Activated B cell treated with CpG ODN at 0.5 μM for 24 hours (primary cell): ENCODE data around the gene SRBD1. TPM values are rescaled to one million over a fixed set of nuclear protein-coding genes. Genes with fewer than 3 reads are reported as not detected.

Source experiments
- ATAC-seq: fragments of 200-7000 bp; cut with Tn5 transposase; one replicate; pipeline ENCODE4 v1.10.0; 2021; ENCODE audit warnings: low read depth, mild to moderate bottlenecking, moderate library complexity
- CTCF ChIA-PET: fragments of 350-600 bp; sonication (Branson Sonifier 250); formaldehyde crosslinking; loops from one replicate; lab custom pipeline; 2021; ENCODE audit warnings: antibody characterized with exemption; lab: Charles Lee
- POLR2A ChIA-PET: fragments of 350-600 bp; sonication (Branson Sonifier 250); formaldehyde crosslinking; loops from one replicate; lab custom pipeline; 2021; ENCODE audit warnings: antibody characterized with exemption; lab: Charles Lee
- DNase-seq: peaks from one replicate; pipeline ENCODE4 v3.0.0; 2022
- H3K27ac Mint-ChIP-seq: one replicate; pipeline ENCODE4 v1.8.0; 2020; ENCODE audit warnings: mixed read lengths
- H3K27me3 Mint-ChIP-seq: one replicate; pipeline ENCODE4 v1.8.0; 2021; ENCODE audit warnings: mixed read lengths
- H3K36me3 Mint-ChIP-seq: one replicate; pipeline ENCODE4 v1.8.0; 2021; ENCODE audit warnings: low read depth, mixed read lengths
- H3K4me1 Mint-ChIP-seq: one replicate; pipeline ENCODE4 v1.8.0; 2021; ENCODE audit warnings: mixed read lengths
- H3K4me3 Mint-ChIP-seq: one replicate; pipeline ENCODE4 v1.8.0; 2020; ENCODE audit warnings: mild to moderate bottlenecking, mixed read lengths
- H3K9me3 Mint-ChIP-seq: one replicate; pipeline ENCODE4 v1.8.0; 2020; ENCODE audit warnings: mixed read lengths
- CTCF ChIP-seq: fragments of 200-600 bp; IDR thresholded peaks from one replicate; pipeline ENCODE4 v1.8.0; 2022; ENCODE audit warnings: antibody characterized with exemption, mild to moderate bottlenecking
- intact Hi-C: fragments of 100-400 bp; cut with micrococcal nuclease; formaldehyde crosslinking; loops from one replicate; pipeline ENCODE4 v1.15.1; 2024
- total RNA-seq: library from RNA; stranded (reverse); gene quantifications from 2 replicates; pipeline ENCODE4 v1.2.3, GENCODE V29; 2022

SRBD1 gene
- total RNA-seq, 1 donor from 2014 or later, result 20.2 TPM

GRCh38 chr2:45390861-45391260 lies 220.2 kb downstream of the SRBD1 start:
- no peaks in the 10 kb centered on the region for H3K4me1 Mint-ChIP-seq
- H3K36me3 Mint-ChIP-seq, result peaks cover 55% of the 10 kb centered on the region
- no peak for DNase-seq
- H3K9me3 Mint-ChIP-seq, result no peaks in the 10 kb centered on the region
- ChIA-PET POLR2A (no interaction called here), CTCF (no interaction called here)
- H3K4me3 Mint-ChIP-seq, result no peak overlapping the region
- no peaks in the 10 kb centered on the region for H3K27me3 Mint-ChIP-seq
- no peak for TF ChIP-seq CTCF
- H3K27ac Mint-ChIP-seq, result no peak overlapping the region
- no peak for ATAC-seq
- intact Hi-C loops, result no loop called here

- ChIA-PET CTCF (no interaction called here), POLR2A (no interaction called here)
- intact Hi-C loops, result no loop called here
- DNase-seq (no peak), ATAC-seq (no peak)
- no peaks in the 10 kb centered on the region for H3K4me1 Mint-ChIP-seq
- no peaks in the 10 kb centered on the region for H3K9me3 Mint-ChIP-seq
- TF ChIP-seq CTCF, result no peak
- peaks cover 55% of the 10 kb centered on the region for H3K36me3 Mint-ChIP-seq
- H3K4me3 Mint-ChIP-seq, result no peak overlapping the region
- H3K27me3 Mint-ChIP-seq, result no peaks in the 10 kb centered on the region
- H3K27ac Mint-ChIP-seq, result no peak overlapping the region
Observed at GRCh38 chr2:45390441-45390840, 220.6 kb downstream of the SRBD1 start.

- POLR2A ChIA-PET, result no interaction called here
- no peak for TF ChIP-seq CTCF
- CTCF ChIA-PET, result no interaction called here
- no peaks in the 10 kb centered on the region for H3K9me3 Mint-ChIP-seq
- no peak overlapping the region for H3K27ac Mint-ChIP-seq
- DNase-seq (no peak), ATAC-seq (no peak)
- H3K36me3 Mint-ChIP-seq, result peaks cover 49% of the 10 kb centered on the region
- intact Hi-C loops, result no loop called here
- no peaks in the 10 kb centered on the region for H3K4me1 Mint-ChIP-seq
- H3K4me3 Mint-ChIP-seq, result no peak overlapping the region
- H3K27me3 Mint-ChIP-seq, result no peaks in the 10 kb centered on the region
Observed at GRCh38 chr2:45388541-45389100, 222.4 kb downstream of the SRBD1 start.

- no peaks in the 10 kb centered on the region for H3K4me1 Mint-ChIP-seq
- CTCF ChIA-PET, result no interaction called here
- ATAC-seq (no peak), DNase-seq (no peak)
- H3K9me3 Mint-ChIP-seq, result no peaks in the 10 kb centered on the region
- intact Hi-C loops, result no loop called here
- H3K4me3 Mint-ChIP-seq, result no peak overlapping the region
- H3K27ac Mint-ChIP-seq, result no peak overlapping the region
- no peaks in the 10 kb centered on the region for H3K27me3 Mint-ChIP-seq
- POLR2A ChIA-PET, result no interaction called here
- peaks cover 4% of the 10 kb centered on the region for H3K36me3 Mint-ChIP-seq
- no peak for TF ChIP-seq CTCF
Observed at GRCh38 chr2:45382744-45383143, 228.3 kb downstream of the SRBD1 start.

GRCh38 chr2:45380131-45380836 lies 230.8 kb downstream of the SRBD1 start:
- DNase-seq (no peak), ATAC-seq (no peak)
- no peak for TF ChIP-seq CTCF
- Mint-ChIP-seq H3K9me3 (no peaks in the 10 kb centered on the region), H3K4me3 (no peak overlapping the region), H3K36me3 (no peaks in the 10 kb centered on the region), H3K27me3 (peaks cover 2% of the 10 kb centered on the region), H3K4me1 (no peaks in the 10 kb centered on the region), H3K27ac (no peak overlapping the region)
- ChIA-PET POLR2A (no interaction called here), CTCF (no interaction called here)
- intact Hi-C loops, result no loop called here
